Body of pancreas (tissue), 4 donors: ENCODE data around the gene SERPINB4.
"Not testable (repeated sequence)": the region's sequence is repeated elsewhere in the genome, so short reads cannot be mapped to it uniquely, and the experiment has no call there.

Experiments used
- CTCF ChIP-seq, 7 experiments: fragments of 450-650 bp in 4 of 7; fragments of 200-600 bp in 3 of 7; sonication (generic) in 3 of 7; IDR thresholded peaks; one replicate each; pipeline ENCODE4 v1.5.1; 2016 to 2019; ENCODE audit warnings: antibody characterized with exemption in 7 of 7
- POLR2A ChIP-seq, 3 donors: fragments of 450-650 bp; IDR thresholded peaks; one replicate each; pipeline ENCODE4 v1.6.1; 2016; ENCODE audit warnings: antibody characterized with exemption in 3 of 3, mild to moderate bottlenecking in 2 of 3

DNA sequence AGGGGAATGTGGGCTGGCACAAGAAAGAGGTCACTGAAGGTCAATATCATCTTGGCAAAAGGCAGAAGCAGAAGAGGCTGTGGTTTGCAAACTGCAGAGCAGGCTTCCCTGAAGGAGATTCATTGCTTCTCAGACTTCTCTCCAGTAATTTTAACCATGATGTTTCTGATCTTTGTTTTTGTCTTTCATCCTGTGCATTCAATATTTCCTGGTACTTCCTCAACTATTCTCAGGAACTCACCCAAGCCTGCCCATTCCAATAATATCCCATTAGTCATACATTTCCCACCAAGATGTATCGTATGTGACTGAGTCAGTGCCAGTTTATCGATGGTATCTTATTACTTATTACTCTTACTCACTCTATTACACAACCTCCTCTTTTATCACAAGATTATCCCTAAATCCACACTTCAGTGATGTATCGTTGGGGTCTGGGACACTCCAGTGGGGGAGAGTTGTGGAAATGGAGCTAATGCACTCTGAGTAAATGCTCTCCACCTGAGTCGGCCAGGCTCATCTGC, 2.8 kb downstream of the SERPINB4 start:
- TF ChIP-seq CTCF, POLR2A (IDR thresholded peaks at IDR 0.05): not testable (repeated sequence)
